Body of pancreas (tissue), 4 donors: Measurements from ENCODE around the gene SEC22A. TPM values are rescaled to one million over a fixed set of nuclear protein-coding genes. Genes with fewer than 3 reads are reported as not detected.

ENCODE experiments used
- ATAC-seq: fragments of 150-250 bp; one replicate; pipeline ENCODE4 v1.9.1; 2016
- DNase-seq, 4 donors: peaks; one replicate each; pipeline ENCODE4 v3.0.0-alpha.2; 2019
- H3K27ac ChIP-seq, 4 donors: fragments of 200-600 bp; sonication (generic); 1 replicate in 3 of 4; 2 replicates in 1 of 4; pipeline versions ENCODE4 v1.5.1 to v1.6.1; 2016 to 2019; ENCODE audit warnings: mild to moderate bottlenecking in 1 of 4, mixed read lengths in 1 of 4, moderate library complexity in 1 of 4
- H3K27me3 ChIP-seq, 2 donors: fragments of 200-600 bp; sonication (generic); one replicate each; pipeline ENCODE4 v1.6.0; 2016; ENCODE audit warnings: mild to moderate bottlenecking in 1 of 2
- H3K36me3 ChIP-seq, 2 donors: fragments of 200-600 bp; sonication (generic); replicated peaks in 1 of 2; 2 replicates each; pipeline ENCODE4 v1.5.1; 2016; ENCODE audit warnings: low read depth in 2 of 2; ENCODE audit not compliant: insufficient read depth in 1 of 2
- H3K4me1 ChIP-seq: fragments of 200-600 bp; sonication (generic); one replicate; pipeline ENCODE4 v1.6.0; 2016
- H3K4me3 ChIP-seq, 2 donors: fragments of 200-600 bp; sonication (generic); 1 replicate in 1 of 2; 2 replicates in 1 of 2; pipeline ENCODE4 v1.5.1; 2016 to 2019
- H3K9me3 ChIP-seq, 3 donors: fragments of 200-600 bp; sonication (generic); 1 replicate in 2 of 3; 2 replicates in 1 of 3; pipeline ENCODE4 v1.5.1; 2016
- POLR2A ChIP-seq, 3 donors: fragments of 450-650 bp; IDR thresholded peaks; one replicate each; pipeline ENCODE4 v1.6.1; 2016; ENCODE audit warnings: antibody characterized with exemption in 3 of 3, mild to moderate bottlenecking in 2 of 3
- WGBS, 2 donors: methylation state at CpG; one replicate each; pipeline ENCODE4 v1.1.5; 2017; 5-methylcytosine and 5-hydroxymethylcytosine counted together
- intact Hi-C: fragments of 100-400 bp; cut with DNase I; formaldehyde crosslinking; loops from one replicate; pipeline ENCODE4 v1.15.1; 2023
- total RNA-seq, 2 donors: library from RNA; depleted of rRNA; stranded (reverse); fragments of >200 nt; gene quantifications; one replicate each; pipeline ENCODE4 v1.1.0, GENCODE V29; 2016
- TF ChIP-seq, protein P1 (sequence below), 7 experiments: fragments of 450-650 bp in 4 of 7; fragments of 200-600 bp in 3 of 7; sonication (generic) in 3 of 7; IDR thresholded peaks; one replicate each; pipeline ENCODE4 v1.5.1; 2016 to 2019; ENCODE audit warnings: antibody characterized with exemption in 7 of 7

Gene SEC22A
- total RNA-seq, 2 donors from 2014 or later, result 16.5 to 18.4 TPM

DNA sequence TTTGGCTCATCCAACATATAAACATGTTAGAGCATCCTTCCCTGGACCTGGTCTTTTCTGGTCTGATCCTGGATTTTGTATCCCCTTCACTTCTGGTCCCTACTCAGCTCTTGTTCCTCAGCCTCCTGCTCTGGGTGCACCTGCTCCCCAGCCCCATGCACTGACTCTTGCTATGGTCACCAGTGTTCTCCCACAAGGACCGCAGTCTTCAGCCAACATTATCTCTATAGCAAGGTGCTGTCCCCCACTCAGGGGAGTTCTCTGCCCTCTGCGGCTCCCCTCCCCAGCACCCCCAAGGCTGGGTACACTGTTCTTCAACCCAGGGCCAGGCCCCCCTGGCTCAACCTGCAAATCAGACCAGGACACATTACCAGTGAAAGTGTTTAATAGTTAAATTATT, 80.2 kb downstream of the SEC22A start:
- ATAC-seq, result no peak
- no peak overlapping the region for H3K4me3 ChIP-seq
- no peaks in the 10 kb centered on the region for H3K9me3 ChIP-seq
- no peaks in the 10 kb centered on the region for H3K4me1 ChIP-seq
- no peaks in the 10 kb centered on the region for H3K36me3 ChIP-seq
- DNase-seq, result no peak
- H3K27ac ChIP-seq, result no peak overlapping the region
- intact Hi-C loops, result no loop called here
- no peaks in the 10 kb centered on the region for H3K27me3 ChIP-seq
- no peak for TF ChIP-seq POLR2A (IDR thresholded peaks at IDR 0.05)
- TF ChIP-seq, protein P1, sequence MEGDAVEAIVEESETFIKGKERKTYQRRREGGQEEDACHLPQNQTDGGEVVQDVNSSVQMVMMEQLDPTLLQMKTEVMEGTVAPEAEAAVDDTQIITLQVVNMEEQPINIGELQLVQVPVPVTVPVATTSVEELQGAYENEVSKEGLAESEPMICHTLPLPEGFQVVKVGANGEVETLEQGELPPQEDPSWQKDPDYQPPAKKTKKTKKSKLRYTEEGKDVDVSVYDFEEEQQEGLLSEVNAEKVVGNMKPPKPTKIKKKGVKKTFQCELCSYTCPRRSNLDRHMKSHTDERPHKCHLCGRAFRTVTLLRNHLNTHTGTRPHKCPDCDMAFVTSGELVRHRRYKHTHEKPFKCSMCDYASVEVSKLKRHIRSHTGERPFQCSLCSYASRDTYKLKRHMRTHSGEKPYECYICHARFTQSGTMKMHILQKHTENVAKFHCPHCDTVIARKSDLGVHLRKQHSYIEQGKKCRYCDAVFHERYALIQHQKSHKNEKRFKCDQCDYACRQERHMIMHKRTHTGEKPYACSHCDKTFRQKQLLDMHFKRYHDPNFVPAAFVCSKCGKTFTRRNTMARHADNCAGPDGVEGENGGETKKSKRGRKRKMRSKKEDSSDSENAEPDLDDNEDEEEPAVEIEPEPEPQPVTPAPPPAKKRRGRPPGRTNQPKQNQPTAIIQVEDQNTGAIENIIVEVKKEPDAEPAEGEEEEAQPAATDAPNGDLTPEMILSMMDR (IDR thresholded peaks at IDR 0.05), result no peak
- WGBS, 2 donors, result 94 to 100% methylated on average over 2 of the region's 2 CpGs

DNA sequence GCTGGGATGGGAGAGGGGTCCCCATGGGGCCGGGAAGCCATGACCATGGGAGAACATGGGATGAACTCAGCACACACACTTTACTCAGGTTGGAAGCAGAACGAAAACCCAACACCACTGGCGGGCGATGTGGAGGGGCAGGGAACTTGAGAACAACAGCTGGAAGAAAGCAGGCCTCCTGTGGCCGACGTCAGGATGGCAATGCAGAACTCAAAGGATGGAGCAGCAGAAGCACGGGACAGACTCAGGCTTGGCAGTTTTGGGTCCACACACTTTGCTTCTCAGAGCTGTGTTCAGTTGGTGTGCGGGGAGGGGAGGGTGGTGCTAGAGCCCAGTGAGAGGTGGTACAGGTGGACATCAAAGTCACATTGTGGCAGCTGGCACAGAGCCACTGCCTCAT, 80.7 kb downstream of the SEC22A start:
- DNase-seq (no peak), ATAC-seq (no peak)
- no peaks in the 10 kb centered on the region for H3K27me3 ChIP-seq
- WGBS, 2 donors, result 79 to 80% methylated on average over 8 of the region's 8 CpGs
- no peak overlapping the region for H3K27ac ChIP-seq
- H3K9me3 ChIP-seq, result no peaks in the 10 kb centered on the region
- H3K4me3 ChIP-seq, result no peak overlapping the region
- intact Hi-C loops, result no loop called here
- TF ChIP-seq, protein P1 (IDR thresholded peaks at IDR 0.05), result no peak
- TF ChIP-seq POLR2A (IDR thresholded peaks at IDR 0.05), result no peak
- no peaks in the 10 kb centered on the region for H3K36me3 ChIP-seq
- H3K4me1 ChIP-seq, result no peaks in the 10 kb centered on the region

DNA sequence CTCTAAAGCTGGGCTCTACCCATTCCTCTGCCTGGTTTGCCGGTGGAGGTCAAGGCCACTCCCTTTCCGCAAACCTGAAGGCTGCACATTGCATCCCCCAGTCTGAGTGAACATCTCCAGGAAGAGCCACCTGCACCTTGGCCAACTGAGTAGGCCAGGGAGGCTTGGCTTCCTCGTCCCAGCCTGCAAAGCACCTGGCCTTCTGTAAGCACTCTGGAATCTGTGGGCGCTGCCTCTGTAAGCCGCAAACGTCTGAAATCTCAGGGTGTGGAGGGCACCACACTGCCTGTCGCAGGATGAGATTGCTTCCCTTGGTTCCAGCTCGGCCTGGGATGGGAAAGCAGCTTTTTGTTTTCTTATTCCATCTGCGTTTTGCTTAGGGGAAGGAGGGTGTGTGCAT, 81.3 kb downstream of the SEC22A start:
- Histone ChIP-seq H3K27ac (no peak overlapping the region), H3K9me3 (no peaks in the 10 kb centered on the region), H3K27me3 (no peaks in the 10 kb centered on the region), H3K4me3 (no peak overlapping the region), H3K36me3 (no peaks in the 10 kb centered on the region), H3K4me1 (no peaks in the 10 kb centered on the region)
- intact Hi-C loops, result no loop called here
- 77 to 79% methylated on average over 9 of the region's 9 CpGs for WGBS, 2 donors
- no peak for ATAC-seq
- DNase-seq, result no peak
- no peak for TF ChIP-seq POLR2A (IDR thresholded peaks at IDR 0.05)
- TF ChIP-seq, protein P1 (IDR thresholded peaks at IDR 0.05), result no peak

DNA sequence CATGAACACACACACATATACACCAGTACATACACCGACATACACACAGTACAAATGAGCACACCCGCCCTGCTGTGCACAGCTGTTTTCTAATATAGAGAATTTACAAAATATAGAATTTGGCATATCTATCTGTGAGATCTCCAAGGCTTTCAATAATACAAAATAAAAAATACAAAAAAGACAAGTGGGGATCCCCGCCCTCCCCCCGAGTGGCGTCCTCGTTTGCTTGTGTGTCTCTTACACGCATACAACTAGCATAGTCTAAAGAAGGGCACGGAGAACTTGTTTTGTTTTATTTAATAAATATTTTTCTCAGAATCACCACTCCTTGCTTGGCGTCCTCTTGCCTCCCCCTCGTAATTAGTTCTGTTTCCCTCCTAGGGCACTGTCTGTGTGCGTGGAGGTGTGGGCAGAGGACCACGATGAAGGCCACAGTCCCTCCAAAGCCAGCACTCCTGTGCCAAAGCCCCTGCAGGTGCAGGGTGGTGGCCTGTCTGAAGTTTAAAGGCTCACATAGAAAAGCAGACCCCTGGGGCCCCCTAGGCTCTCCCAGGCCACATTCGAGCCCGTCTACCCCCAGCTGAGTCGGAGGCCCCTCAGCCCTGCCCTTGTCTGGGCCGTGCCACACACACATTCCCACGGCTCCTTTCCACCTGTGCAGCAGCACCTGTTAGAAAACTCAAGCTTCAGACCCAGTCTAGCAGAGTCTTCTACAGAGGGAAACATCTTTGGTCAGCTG, 82.1 kb downstream of the SEC22A start:
- Histone ChIP-seq H3K27ac (no peak overlapping the region), H3K9me3 (no peaks in the 10 kb centered on the region), H3K4me3 (no peak overlapping the region), H3K27me3 (no peaks in the 10 kb centered on the region), H3K4me1 (no peaks in the 10 kb centered on the region), H3K36me3 (no peaks in the 10 kb centered on the region)
- DNase-seq (no peak), ATAC-seq (no peak)
- 83 to 88% methylated on average over 14 to 17 of the region's 17 CpGs for WGBS, 2 donors
- TF ChIP-seq, protein P1 (IDR thresholded peaks at IDR 0.05), result no peak
- no peak for TF ChIP-seq POLR2A (IDR thresholded peaks at IDR 0.05)
- intact Hi-C loops, result no loop called here
